Measurements from ENCODE around the gene MTG1.
A peak's percentile ranks its signal among the peaks of the same experiment; 100 is the strongest.
"Not testable (repeated sequence)": the region's sequence is repeated elsewhere in the genome, so short reads cannot be mapped to it uniquely, and the experiment has no call there.

The MTG1 gene

DNA sequence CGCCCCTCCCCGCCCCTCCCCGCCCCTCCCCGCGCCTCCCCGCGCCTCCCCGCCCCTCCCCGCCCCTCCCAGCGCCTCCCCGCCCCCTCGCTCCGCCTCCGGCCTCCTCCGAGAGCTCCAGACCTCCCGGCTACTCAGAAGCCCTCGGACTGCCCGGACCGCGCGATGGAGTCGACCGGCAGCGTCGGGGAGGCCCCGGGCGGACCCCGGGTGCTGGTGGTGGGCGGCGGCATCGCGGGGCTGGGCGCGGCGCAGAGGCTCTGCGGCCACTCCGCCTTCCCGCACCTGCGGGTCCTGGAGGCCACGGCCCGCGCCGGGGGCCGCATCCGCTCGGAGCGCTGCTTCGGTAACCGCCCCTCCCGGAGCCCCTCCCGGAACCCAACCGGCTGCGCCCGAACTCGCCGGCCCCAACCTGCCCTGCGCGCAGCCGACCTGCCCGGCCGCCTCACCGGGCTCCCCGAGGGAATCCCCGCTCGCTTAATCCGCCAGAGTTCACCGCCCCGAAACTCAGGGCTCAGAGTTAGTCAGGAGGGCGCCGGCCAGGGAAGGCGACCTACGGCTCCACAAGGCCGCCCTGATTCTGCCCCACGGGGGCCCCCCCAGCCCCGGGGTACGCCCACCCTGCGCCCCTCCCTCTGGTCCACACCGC, 14.7 kb upstream of the MTG1 start, which contains the start of gene PAOX:
Gene PAOX (plus strand): TSS at position 111 of the 649 bp plus-strand sequence. CDS start 55 bp downstream, at position 166.
- peak; percentile 80 for DNase-seq

GRCh38 chr10:133379801-133380666, 13.9 kb upstream of the MTG1 start:
- no peak for DNase-seq

- DNase-seq: no peak
These were observed 12.9 kb upstream of the MTG1 start for GRCh38 chr10:133381036-133381435.

- DNase-seq: no peak
These were observed 10.4 kb upstream of the MTG1 start for GRCh38 chr10:133383551-133383950.

DNA sequence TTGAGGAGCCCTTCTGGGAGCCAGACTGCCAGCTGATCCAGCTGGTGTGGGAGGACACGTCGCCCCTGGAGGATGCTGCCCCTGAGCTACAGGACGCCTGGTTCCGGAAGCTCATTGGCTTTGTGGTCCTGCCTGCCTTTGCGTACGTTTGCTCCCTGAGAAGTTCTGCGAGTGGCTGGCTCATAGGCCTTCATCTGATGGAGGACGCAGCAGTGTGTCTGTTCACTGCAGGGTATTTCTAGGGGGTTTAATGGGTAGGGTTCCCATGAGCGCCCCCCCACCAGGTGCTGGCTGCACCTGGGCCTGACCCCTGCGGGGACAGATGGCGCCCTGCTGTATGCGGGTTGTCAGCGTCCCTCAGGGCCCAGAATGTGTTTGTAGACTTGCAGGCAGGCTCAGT, 9.9 kb upstream of the MTG1 start:
- no peak for DNase-seq

GRCh38 chr10:133385214-133385613, 8.7 kb upstream of the MTG1 start:
- DNase-seq: no peak

- DNase-seq: not testable (repeated sequence)
These were observed 7.0 kb upstream of the MTG1 start for GRCh38 chr10:133386951-133387350.

GRCh38 chr10:133388236-133388972, 5.6 kb upstream of the MTG1 start:
- no peak for DNase-seq

DNA sequence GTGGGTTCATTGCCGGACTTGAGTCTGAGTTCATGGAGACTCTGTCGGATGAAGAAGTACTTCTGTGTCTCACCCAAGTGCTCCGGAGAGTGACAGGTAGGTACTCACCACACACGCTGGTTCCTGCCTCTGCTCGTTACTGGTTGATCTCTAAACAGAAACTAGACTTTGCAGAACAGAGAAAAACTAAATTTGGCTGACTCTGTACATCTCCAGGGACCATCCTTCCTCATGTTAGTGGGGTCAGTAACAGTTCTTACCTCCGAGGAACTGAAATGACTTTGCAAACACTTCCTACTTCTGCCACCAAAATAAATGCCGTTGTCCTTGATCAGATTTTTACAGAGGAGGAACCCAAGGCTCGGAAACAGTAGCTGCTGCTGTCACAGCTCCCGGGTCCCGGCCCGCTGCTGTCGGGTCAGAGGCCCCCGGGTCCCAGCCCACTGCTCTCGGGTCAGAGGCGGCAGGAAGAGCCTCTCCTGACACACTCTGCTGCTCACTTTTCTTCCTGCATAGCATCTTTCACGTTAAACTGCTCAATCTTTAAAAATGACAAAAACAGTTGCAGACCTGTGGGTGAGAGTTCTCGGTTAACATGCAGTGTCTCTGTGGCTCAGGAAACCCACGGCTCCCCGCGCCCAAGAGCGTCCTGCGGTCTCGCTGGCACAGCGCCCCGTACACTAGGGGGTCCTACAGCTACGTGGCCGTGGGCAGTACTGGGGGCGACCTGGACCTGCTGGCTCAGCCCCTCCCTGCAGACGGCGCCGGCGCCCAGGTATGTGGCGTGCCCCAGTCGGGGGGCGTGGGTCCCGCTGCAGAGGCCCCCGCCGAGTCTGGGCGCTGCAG, 4.8 kb upstream of the MTG1 start:
- DNase-seq: no peak

GRCh38 chr10:133390597-133391248, 3.2 kb upstream of the MTG1 start:
- no peak for DNase-seq

GRCh38 chr10:133391249-133391635, 2.7 kb upstream of the MTG1 start:
- DNase-seq: no peak

GRCh38 chr10:133391761-133392518, 2.0 kb upstream of the MTG1 start:
- DNase-seq: no peak

GRCh38 chr10:133393401-133394063, 425 bp upstream of the MTG1 start:
- no peak for DNase-seq

DNA sequence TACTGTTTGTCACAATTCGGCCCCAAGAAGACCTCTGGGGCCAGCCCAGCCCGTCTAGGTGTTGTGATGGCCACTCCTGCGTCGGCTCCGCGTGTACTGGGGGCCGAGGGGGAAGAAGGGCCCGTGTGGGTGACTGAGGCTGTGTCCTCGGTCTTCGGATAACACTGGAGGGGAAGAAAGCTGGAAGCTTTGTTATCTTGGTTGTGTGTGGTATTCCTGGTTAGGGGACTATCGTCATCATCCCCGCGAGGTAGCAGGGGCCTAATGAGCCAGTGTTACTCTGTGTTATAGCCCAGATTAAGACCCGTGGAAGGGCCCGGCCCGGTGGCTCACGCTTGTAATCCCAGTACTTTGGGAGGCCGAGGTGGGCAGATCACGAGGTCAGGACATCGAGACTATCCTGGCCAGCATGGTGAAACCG, 854 bp downstream of the MTG1 start:
- no peak for DNase-seq

DNA sequence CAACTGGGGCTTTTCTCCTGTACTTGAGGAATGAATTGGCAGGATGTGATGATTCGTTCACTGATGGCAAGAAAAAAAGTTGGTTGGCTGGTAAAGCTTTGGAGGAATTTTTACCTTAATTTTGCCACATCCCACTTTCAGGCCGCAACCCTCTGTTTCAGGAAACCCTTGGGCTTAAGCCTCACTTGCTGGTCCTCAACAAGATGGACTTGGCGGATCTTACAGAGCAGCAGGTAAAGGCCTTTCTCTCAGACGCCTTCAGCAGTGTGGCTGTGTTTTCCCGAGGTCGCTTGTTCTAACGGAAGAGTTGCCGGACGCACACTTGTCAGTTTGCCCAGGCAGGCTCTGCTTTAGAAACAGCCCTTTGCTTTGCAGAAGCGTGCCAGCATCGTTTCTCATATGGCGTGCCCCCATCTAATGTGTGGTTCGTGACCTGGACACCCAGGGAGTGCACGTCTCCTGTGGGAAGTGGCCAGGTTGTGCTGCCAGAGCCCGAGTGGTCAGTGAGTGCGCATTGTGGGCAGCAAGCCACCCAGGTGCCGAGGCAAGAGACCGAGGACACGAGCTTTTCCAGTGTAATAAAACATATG, 2.2 kb downstream of the MTG1 start:
- no peak for DNase-seq

GRCh38 chr10:133397938-133398337, 4.0 kb downstream of the MTG1 start:
- no peak for DNase-seq

GRCh38 chr10:133399123-133399601, 5.2 kb downstream of the MTG1 start:
- DNase-seq: no peak

DNA sequence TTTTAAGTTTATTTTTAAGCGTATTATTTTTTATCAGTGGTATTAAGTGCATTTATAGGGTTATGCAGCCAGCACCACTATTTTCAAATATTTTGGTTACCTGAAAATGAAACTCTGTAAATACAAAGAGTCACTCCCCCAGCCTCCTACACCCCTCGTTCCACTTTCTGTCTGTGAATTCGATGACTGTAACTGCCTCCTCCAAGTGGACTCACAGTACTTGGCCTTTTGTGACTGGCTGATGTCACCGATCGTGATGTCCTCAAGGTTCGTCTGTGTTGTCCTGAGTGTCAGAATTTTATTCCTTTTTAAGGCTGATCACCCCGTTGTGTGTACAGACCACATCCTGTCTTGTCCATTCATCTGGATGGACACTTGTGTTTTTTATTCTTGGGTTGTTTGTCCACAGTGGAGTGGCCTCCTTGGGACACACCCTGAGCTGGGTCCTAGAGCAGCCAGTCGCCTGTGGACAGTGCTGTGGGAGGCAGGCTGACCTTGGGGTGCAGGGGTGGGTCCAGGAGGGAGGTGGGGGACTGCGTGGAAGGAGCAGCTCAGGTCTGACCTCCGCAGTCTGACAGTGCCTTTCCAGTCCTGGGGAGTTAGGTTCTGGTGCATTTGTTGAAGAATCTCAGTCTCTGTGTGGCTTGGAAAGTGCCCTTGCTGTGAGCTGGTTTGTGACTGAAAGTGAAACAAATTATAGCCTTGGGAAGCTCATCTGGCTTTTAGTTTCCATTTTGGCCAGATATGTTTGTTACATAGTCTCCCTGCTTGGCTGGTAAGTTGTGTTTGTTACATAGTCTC, 6.9 kb downstream of the MTG1 start:
- no peak for DNase-seq

- no peak for DNase-seq
These were observed 7.5 kb downstream of the MTG1 start for GRCh38 chr10:133401500-133401899.
